GM12873 (cell line): ENCODE measurements around the gene ARMC3.

Source experiments
- TF ChIP-seq, protein P1 (sequence below): IDR thresholded peaks from 2 replicates; pipeline ENCODE4 v1.5.1; 2012; ENCODE audit warnings: low read depth, mild to moderate bottlenecking, moderate library complexity, low read length, control low read depth; ENCODE audit not compliant: insufficient read depth; ENCODE audit errors: missing control alignments

ARMC3 gene

DNA sequence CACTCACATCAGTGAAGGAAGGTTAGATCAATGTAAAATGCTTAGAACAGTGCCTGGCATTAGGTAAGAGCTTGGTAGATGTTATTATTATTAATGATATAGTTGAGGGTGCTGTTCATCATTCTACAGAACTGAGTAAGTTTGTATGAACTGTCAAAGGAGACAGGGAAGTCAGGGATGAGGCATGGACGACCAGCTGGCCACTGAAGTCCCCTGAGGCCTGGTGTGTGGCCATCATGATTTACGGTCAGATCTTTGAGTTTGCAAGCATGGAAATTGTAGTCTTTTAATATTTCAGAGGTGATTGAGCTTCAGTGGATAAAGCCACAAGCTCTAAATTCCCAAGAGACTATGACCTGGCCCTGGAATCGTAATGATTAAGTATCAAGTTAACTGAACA lies 6.9 kb downstream of the ARMC3 start:
- TF ChIP-seq, protein P1, sequence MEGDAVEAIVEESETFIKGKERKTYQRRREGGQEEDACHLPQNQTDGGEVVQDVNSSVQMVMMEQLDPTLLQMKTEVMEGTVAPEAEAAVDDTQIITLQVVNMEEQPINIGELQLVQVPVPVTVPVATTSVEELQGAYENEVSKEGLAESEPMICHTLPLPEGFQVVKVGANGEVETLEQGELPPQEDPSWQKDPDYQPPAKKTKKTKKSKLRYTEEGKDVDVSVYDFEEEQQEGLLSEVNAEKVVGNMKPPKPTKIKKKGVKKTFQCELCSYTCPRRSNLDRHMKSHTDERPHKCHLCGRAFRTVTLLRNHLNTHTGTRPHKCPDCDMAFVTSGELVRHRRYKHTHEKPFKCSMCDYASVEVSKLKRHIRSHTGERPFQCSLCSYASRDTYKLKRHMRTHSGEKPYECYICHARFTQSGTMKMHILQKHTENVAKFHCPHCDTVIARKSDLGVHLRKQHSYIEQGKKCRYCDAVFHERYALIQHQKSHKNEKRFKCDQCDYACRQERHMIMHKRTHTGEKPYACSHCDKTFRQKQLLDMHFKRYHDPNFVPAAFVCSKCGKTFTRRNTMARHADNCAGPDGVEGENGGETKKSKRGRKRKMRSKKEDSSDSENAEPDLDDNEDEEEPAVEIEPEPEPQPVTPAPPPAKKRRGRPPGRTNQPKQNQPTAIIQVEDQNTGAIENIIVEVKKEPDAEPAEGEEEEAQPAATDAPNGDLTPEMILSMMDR, result no peak

DNA sequence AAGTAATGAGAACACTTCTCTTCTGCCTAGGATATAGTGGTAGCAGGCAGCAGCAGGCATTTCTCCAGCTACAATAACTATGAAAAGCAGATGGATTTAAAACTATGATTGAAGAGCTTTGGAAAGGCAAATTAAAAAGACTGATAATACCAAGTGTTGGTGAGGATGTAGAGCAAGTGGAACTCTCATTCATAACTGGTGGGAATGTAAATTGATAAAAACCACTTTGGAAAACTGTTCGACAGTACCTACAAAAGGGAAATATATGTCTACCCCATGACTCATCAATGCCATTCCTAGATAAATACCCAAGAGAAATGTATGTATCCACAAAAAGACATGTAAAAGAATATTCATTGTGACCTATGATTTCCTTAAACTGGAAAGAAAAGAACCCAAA lies 14.6 kb downstream of the ARMC3 start:
- TF ChIP-seq, protein P1, result no peak

DNA sequence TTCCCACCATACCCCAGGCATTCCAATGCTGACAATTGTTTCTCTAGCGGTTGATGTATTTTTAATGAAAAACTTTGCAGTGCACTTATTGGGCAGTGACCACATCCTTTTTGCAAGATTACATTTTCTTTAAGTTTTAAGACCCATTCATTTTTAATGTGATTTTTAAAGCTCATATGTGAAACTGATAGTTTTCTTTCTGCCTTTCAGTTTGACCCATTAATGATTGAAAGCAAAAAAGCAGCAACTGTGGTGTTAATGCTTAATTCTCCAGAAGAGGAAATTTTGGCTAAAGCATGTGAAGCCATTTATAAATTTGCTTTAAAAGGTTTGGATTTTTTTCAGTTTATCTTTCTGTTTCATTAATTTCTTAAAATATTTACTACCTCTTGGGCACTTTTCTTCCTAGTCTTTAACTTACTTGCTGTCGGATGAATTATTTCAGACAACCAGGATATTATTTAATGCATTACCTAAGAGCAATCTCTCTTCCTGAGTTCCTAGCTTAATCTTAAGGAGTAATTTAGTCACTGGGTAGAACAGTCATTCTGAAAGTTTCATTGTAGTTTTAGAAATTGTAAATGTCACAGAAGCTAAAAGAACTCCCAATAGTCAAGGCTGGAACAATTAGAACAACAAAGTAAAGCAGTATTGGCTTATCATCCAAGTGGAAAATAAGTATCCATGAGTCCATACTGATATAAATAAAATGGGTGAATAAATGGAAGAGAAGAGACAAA lies 18.3 kb downstream of the ARMC3 start:
- TF ChIP-seq, protein P1, result no peak

DNA sequence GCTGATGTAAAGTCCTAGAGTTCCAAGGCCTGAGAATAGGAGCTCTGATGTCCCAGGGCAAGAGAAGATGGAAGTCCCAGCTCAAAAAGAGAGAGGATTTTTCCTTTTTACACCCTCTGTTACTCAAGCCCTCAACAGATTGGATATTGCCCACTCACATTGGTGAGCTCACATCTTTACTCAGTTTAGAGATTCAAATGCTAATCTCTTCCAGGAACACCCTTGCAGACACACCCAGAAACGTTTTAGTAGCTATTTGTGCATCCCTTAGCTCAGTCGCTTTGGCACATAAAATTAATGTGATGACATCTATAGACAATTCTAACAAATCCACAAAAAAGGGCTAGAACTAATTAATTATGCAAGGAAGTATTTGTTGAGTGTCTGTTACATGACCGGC lies 27.1 kb downstream of the ARMC3 start:
- TF ChIP-seq, protein P1, result no peak

DNA sequence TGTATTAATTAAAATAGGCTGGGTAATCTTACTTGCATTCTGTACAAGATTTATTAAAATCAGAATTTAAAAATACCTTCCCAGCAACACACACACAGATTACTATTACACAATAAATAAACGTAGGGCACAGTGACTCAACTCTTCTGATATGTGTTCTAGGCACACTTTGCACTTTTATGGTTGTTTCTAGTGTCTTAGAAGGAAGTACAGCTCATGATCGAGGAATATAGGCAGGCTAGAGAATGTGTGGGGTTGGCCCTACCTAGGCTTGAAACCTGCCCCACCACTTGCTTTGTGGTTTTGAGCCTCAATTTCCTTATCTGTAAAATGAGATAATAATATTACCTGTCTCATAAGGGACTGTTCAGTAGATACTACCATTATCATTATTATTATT lies 30.5 kb downstream of the ARMC3 start:
- TF ChIP-seq, protein P1, result no peak

DNA sequence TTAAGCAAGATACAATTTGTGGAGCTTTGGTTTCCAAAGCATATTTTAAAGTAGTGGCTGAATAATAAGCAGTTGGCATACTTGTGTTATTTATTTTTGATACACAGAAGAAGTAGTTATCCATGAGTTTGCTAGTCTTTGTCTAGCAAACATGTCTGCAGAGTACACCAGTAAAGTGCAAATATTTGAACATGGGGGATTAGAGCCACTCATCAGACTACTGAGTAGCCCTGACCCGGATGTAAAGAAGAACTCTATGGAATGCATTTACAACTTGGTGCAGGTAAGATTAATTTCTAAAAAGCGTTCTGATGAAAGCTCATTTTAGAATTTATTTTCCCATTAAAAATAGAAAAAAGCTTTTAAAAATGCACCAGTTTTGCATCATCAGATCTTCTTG lies 31.4 kb downstream of the ARMC3 start:
- TF ChIP-seq, protein P1, result no peak

DNA sequence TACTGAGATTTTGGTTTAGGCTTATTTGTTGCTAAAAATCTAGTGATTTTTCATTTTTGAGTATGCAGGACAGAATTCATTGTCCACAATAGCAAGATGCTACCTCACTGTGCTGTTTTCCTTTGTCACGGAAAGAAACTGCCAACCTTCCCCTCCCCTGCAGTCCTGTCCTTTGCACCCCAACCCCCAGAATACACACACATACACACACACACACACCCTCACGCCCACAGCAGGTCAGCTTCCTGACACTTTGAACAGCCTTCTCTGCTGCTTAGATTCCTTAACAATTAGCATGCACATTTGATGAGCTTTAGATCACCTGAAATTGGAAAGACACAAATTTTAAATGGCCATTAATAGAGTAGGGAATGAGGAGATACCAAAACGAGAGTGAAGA lies 32.1 kb downstream of the ARMC3 start:
- TF ChIP-seq, protein P1, result no peak
